ENCODE data around the gene CASR.

The CASR gene

DNA sequence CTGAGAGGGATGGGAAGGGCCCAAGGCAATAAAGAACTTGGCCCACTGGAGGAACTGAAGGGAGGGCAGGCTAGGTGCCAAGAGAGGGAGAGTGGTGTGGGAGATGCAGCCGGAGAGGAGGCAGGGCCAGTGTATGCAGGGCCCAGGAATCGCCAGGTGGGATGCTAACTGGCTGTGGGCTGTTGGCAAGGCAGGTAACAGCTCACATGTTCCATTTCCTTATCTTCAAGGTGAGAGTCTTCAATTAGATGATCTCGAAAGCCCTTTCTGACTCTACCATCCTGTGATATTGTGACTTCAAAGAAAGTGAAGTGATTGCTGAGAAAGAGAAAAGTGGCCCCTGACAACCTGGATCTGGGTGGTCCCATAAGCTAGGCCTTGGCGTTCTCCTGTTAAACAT is 49.0 kb downstream of the CASR start:
- no peak overlapping the region for H3K4me3 ChIP-seq (ENCODE audit: severe bottlenecking)
- TF ChIP-seq, protein P1, sequence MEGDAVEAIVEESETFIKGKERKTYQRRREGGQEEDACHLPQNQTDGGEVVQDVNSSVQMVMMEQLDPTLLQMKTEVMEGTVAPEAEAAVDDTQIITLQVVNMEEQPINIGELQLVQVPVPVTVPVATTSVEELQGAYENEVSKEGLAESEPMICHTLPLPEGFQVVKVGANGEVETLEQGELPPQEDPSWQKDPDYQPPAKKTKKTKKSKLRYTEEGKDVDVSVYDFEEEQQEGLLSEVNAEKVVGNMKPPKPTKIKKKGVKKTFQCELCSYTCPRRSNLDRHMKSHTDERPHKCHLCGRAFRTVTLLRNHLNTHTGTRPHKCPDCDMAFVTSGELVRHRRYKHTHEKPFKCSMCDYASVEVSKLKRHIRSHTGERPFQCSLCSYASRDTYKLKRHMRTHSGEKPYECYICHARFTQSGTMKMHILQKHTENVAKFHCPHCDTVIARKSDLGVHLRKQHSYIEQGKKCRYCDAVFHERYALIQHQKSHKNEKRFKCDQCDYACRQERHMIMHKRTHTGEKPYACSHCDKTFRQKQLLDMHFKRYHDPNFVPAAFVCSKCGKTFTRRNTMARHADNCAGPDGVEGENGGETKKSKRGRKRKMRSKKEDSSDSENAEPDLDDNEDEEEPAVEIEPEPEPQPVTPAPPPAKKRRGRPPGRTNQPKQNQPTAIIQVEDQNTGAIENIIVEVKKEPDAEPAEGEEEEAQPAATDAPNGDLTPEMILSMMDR (IDR thresholded peaks at IDR 0.05; ENCODE audit: poor library complexity, severe bottlenecking) = no peak
- no peaks in the 10 kb centered on the region for H3K4me1 ChIP-seq (ENCODE audit: insufficient read depth, poor library complexity, severe bottlenecking)
- H3K27me3 ChIP-seq (ENCODE audit: insufficient read depth, poor library complexity, severe bottlenecking) = no peaks in the 10 kb centered on the region
- H3K9me3 ChIP-seq (ENCODE audit: severe bottlenecking) = no peaks in the 10 kb centered on the region
- no peak overlapping the region for H3K27ac ChIP-seq (ENCODE audit: poor library complexity, severe bottlenecking)
- DNase-seq (ENCODE audit: low spot score) = no peak
- H3K36me3 ChIP-seq (ENCODE audit: low read depth) = no peaks in the 10 kb centered on the region
- no peak for ATAC-seq (ENCODE audit: low read depth)

DNA sequence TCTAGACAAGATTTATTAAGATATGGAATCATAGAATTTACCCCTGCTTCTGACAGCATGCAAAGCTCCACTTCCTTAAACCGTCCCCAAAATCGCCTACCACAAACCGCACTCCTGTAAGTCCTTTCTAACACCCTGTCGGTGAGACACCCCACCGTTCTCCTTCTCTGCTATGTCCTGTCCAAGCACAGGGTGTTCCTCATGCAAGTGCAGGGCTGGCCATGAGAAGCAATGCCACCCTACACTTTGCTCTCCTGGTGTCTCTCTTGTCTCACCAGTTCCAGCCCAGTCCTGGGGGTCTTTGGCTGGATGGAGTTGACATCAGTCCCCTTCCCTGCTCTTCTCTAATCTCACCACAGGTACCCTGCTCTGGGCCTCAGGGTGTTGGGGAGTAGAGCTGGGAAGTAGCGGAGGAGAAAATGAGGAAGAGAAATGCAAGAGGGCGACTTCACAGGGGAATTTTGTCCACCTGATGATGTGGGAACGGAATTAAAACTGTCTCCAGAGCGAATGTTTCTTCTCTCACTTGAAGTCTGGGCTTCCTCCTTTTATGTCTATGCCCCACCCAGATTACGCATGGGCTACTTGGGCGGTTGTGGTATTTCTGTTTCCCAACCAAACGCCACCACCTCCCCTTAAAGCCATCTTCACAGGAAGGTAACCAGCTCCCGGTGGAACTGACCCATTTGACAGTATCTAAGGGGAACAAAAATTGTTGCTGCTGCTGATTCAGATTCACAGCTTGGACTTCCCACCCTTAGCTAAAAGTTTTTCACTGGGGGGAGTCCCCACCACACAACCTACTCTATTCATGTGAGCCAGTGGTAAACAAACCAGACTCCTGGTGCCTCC is 49.9 kb downstream of the CASR start:
- Histone ChIP-seq H3K27ac (ENCODE audit: poor library complexity, severe bottlenecking) (no peak overlapping the region), H3K4me1 (ENCODE audit: insufficient read depth, poor library complexity, severe bottlenecking) (no peaks in the 10 kb centered on the region), H3K27me3 (ENCODE audit: insufficient read depth, poor library complexity, severe bottlenecking) (no peaks in the 10 kb centered on the region), H3K36me3 (ENCODE audit: low read depth) (no peaks in the 10 kb centered on the region), H3K4me3 (ENCODE audit: severe bottlenecking) (no peak overlapping the region), H3K9me3 (ENCODE audit: severe bottlenecking) (no peaks in the 10 kb centered on the region)
- TF ChIP-seq, protein P1 (IDR thresholded peaks at IDR 0.05; ENCODE audit: poor library complexity, severe bottlenecking) = no peak
- ATAC-seq (ENCODE audit: low read depth) = no peak
- DNase-seq (ENCODE audit: low spot score) = no peak

DNA sequence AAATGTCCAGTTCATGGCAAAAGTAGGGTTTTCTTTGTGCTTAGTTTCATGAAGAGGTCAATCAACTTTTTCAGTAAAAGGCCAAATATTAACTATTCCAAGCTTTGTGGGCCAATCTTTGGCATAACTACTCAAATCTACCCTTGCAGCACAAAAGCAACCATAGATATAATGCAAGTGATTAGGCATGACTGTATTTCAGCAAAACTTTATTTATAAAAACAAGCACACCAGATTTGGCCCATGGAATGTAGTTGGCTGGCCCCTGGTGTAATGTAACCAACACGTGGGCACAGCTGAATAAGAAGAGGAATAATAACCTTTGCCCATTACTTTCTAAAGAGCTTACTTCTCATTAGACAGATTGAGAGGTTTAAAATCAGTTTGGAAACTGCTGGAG is 50.6 kb downstream of the CASR start:
- no peaks in the 10 kb centered on the region for H3K27me3 ChIP-seq (ENCODE audit: insufficient read depth, poor library complexity, severe bottlenecking)
- DNase-seq (ENCODE audit: low spot score) = no peak
- TF ChIP-seq, protein P1 (IDR thresholded peaks at IDR 0.05; ENCODE audit: poor library complexity, severe bottlenecking) = no peak
- no peaks in the 10 kb centered on the region for H3K36me3 ChIP-seq (ENCODE audit: low read depth)
- H3K4me1 ChIP-seq (ENCODE audit: insufficient read depth, poor library complexity, severe bottlenecking) = no peaks in the 10 kb centered on the region
- no peaks in the 10 kb centered on the region for H3K9me3 ChIP-seq (ENCODE audit: severe bottlenecking)
- no peak overlapping the region for H3K27ac ChIP-seq (ENCODE audit: poor library complexity, severe bottlenecking)
- ATAC-seq (ENCODE audit: low read depth) = no peak
- H3K4me3 ChIP-seq (ENCODE audit: severe bottlenecking) = no peak overlapping the region

DNA sequence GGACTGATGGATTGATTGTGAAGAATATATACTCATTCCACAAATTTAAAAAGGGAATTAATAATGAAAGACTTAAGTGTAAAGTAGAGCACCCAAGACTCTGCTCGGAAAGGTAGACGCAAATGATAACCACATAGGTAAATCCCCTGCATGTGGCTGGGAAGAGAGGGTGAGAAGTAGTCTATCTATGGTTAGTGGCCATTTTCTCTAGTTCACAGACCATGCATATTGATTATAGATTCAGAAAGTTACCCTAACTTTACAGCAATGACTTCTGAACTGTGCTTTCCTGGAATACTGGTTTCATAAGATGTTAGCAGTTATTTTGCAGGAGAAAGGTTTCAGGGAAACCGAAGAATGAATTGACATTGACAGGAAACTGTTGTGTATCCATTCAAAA is 51.7 kb downstream of the CASR start:
- H3K27ac ChIP-seq (ENCODE audit: poor library complexity, severe bottlenecking) = no peak overlapping the region
- H3K27me3 ChIP-seq (ENCODE audit: insufficient read depth, poor library complexity, severe bottlenecking) = no peaks in the 10 kb centered on the region
- no peaks in the 10 kb centered on the region for H3K9me3 ChIP-seq (ENCODE audit: severe bottlenecking)
- ATAC-seq (ENCODE audit: low read depth) = no peak
- TF ChIP-seq, protein P1 (IDR thresholded peaks at IDR 0.05; ENCODE audit: poor library complexity, severe bottlenecking) = no peak
- H3K4me1 ChIP-seq (ENCODE audit: insufficient read depth, poor library complexity, severe bottlenecking) = no peaks in the 10 kb centered on the region
- no peak for DNase-seq (ENCODE audit: low spot score)
- no peak overlapping the region for H3K4me3 ChIP-seq (ENCODE audit: severe bottlenecking)
- no peaks in the 10 kb centered on the region for H3K36me3 ChIP-seq (ENCODE audit: low read depth)

DNA sequence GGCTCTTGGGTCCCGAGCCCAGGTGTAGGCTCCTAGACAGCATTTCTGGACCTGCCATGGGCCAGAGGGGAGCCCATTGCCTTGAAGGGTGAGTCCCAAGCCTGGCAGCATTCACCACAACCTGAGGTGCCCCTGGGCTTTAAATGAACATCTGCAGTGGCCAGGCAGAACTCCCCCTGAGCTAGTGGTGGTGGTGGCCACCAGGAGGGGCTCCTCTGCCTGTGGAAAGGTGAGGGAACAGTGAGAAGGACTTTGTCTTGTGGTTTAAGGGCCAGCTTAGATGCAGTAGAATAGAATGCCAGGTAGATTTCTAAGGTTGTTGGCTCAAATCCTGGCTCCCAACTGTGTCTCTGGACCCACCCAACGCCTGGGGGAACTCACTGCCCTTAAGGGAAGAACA is 55.6 kb downstream of the CASR start:
- peaks cover 5% of the 10 kb centered on the region for H3K27me3 ChIP-seq (ENCODE audit: insufficient read depth, poor library complexity, severe bottlenecking)
- no peaks in the 10 kb centered on the region for H3K36me3 ChIP-seq (ENCODE audit: low read depth)
- no peaks in the 10 kb centered on the region for H3K9me3 ChIP-seq (ENCODE audit: severe bottlenecking)
- no peak overlapping the region for H3K27ac ChIP-seq (ENCODE audit: poor library complexity, severe bottlenecking)
- ATAC-seq (ENCODE audit: low read depth) (no peak), DNase-seq (ENCODE audit: low spot score) (no peak)
- TF ChIP-seq, protein P1 (IDR thresholded peaks at IDR 0.05; ENCODE audit: poor library complexity, severe bottlenecking) = no peak
- H3K4me3 ChIP-seq (ENCODE audit: severe bottlenecking) = no peak overlapping the region
- no peaks in the 10 kb centered on the region for H3K4me1 ChIP-seq (ENCODE audit: insufficient read depth, poor library complexity, severe bottlenecking)
